ENCODE measurements around the gene FAM241A.

DNA sequence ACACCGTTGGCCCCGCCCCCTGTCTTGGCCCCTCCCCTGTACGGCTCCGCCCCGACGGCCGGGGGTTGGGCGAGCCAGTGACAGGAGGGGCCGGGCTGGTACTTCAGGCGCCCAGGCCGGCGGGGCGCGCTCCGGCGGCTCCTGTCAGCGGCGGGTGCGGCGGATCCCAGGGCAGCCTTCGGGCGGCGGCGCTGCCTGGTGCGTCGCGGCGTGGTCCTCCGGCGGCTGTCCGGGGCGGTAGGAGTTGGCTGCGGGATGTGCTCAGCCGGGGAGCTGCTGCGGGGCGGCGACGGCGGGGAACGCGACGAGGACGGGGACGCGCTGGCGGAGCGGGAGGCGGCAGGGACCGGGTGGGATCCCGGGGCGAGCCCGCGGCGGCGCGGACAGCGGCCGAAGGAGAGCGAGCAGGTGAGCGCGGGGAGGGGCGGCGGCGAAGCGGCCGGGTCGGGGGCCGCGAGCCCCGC lies at the start of gene FAM241A:
- TF ChIP-seq CTCF (IDR thresholded peaks at IDR 0.05; ENCODE audit: low read length) (no peak), EZH2 (IDR thresholded peaks at IDR 0.05; ENCODE audit: borderline replicate concordance, low read length) (no peak)

Data from OCI-LY1 (cell line).